NCI-H345 treated with DMSO at 0.1 percent for 48 hours (cell line): ENCODE data around the gene GNG7.
"Not testable (repeated sequence)": the region's sequence is repeated elsewhere in the genome, so short reads cannot be mapped to it uniquely, and the experiment has no call there.

Experiments
- DNase-seq: peaks from one replicate; lab custom pipeline; 2025; ENCODE audit not compliant: unreplicated experiment; lab: John Stamatoyannopoulos, UW

GNG7 gene

GRCh38 chr19:2519482-2519881, 183.0 kb downstream of the GNG7 start:
- no peak for DNase-seq

GRCh38 chr19:2518856-2519255, 183.6 kb downstream of the GNG7 start:
- DNase-seq = not testable (repeated sequence)

GRCh38 chr19:2517881-2518601, 184.5 kb downstream of the GNG7 start:
- no peak for DNase-seq

GRCh38 chr19:2516727-2517126, 185.8 kb downstream of the GNG7 start:
- DNase-seq = no peak

- no peak for DNase-seq
These were observed 187.4 kb downstream of the GNG7 start for GRCh38 chr19:2514981-2515518.

- DNase-seq = no peak
These were observed 189.7 kb downstream of the GNG7 start for GRCh38 chr19:2512523-2513431.

GRCh38 chr19:2511991-2512390, 190.5 kb downstream of the GNG7 start:
- DNase-seq = no peak

GRCh38 chr19:2511570-2511969, 190.9 kb downstream of the GNG7 start:
- no peak for DNase-seq

GRCh38 chr19:2509096-2509495, 193.4 kb downstream of the GNG7 start:
- DNase-seq = no peak

GRCh38 chr19:2507109-2507508, 195.4 kb downstream of the GNG7 start:
- peak; percentile 76 for DNase-seq

GRCh38 chr19:2506656-2507055, 195.8 kb downstream of the GNG7 start:
- DNase-seq = not testable (repeated sequence)

- no peak for DNase-seq
These were observed 198.9 kb downstream of the GNG7 start for GRCh38 chr19:2503521-2504109.

- no peak for DNase-seq
These were observed 201.6 kb downstream of the GNG7 start for GRCh38 chr19:2500841-2501261.

- DNase-seq = no peak
These were observed 202.3 kb downstream of the GNG7 start for GRCh38 chr19:2500156-2500555.

- no peak for DNase-seq
These were observed 205.3 kb downstream of the GNG7 start for GRCh38 chr19:2497186-2497585.

- DNase-seq = no peak
These were observed 206.7 kb downstream of the GNG7 start for GRCh38 chr19:2495651-2496316.

- no peak for DNase-seq
These were observed 207.3 kb downstream of the GNG7 start for GRCh38 chr19:2495130-2495641.

- DNase-seq = no peak
These were observed 207.9 kb downstream of the GNG7 start for GRCh38 chr19:2494447-2495129.

- DNase-seq = no peak
These were observed 208.4 kb downstream of the GNG7 start for GRCh38 chr19:2494084-2494446.

GRCh38 chr19:2493448-2493847, 209.0 kb downstream of the GNG7 start:
- DNase-seq = not testable (repeated sequence)
